ACC112 (cell line): ENCODE results near the gene ADAMTS7.
"Not testable (repeated sequence)": the region's sequence is repeated elsewhere in the genome, so short reads cannot be mapped to it uniquely, and the experiment has no call there.

Source experiments
- H2AFZ ChIP-seq: fragments of 200-600 bp; sonication (generic); one replicate; pipeline ENCODE4 v1.6.0; 2017; ENCODE audit warnings: antibody characterized with exemption, low read length; ENCODE audit not compliant: unreplicated experiment
- H3K27ac ChIP-seq: fragments of 200-600 bp; sonication (generic); 2 replicates; pipeline ENCODE4 v1.5.1; 2014; ENCODE audit warnings: low read depth, mild to moderate bottlenecking, antibody characterized with exemption, low read length, moderate library complexity
- H3K27me3 ChIP-seq: fragments of 200-600 bp; sonication (generic); 2 replicates; pipeline ENCODE4 v1.6.1; 2014; ENCODE audit warnings: mild to moderate bottlenecking, antibody characterized with exemption, low read length, moderate library complexity, mixed read lengths; ENCODE audit not compliant: insufficient read depth
- H3K36me3 ChIP-seq: fragments of 200-600 bp; sonication (generic); 2 replicates; pipeline ENCODE4 v1.6.1; 2016; ENCODE audit warnings: mild to moderate bottlenecking, antibody characterized with exemption, low read length, moderate library complexity, mixed read lengths; ENCODE audit not compliant: insufficient read depth
- H3K4me1 ChIP-seq: fragments of 200-600 bp; sonication (generic); one replicate; pipeline ENCODE4 v1.6.1; 2016; ENCODE audit warnings: low read length, mixed read lengths; ENCODE audit not compliant: insufficient read depth, unreplicated experiment, control insufficient read depth
- H3K4me3 ChIP-seq: fragments of 200-600 bp; sonication (generic); 2 replicates; pipeline ENCODE4 v1.5.1; 2014; ENCODE audit warnings: mild to moderate bottlenecking, low read depth, low read length
- H3K79me2 ChIP-seq: fragments of 200-600 bp; sonication (generic); one replicate; pipeline ENCODE4 v1.6.0; 2016; ENCODE audit warnings: low read length; ENCODE audit not compliant: control insufficient read depth, unreplicated experiment, insufficient read depth

ADAMTS7 gene

GRCh38 chr15:78781381-78781780 lies 29.9 kb downstream of the ADAMTS7 start:
- H2AFZ ChIP-seq, H3K4me1 ChIP-seq, H3K36me3 ChIP-seq, H3K4me3 ChIP-seq, H3K79me2 ChIP-seq, H3K27ac ChIP-seq, H3K27me3 ChIP-seq: not testable (repeated sequence)

- H3K27me3 ChIP-seq, H2AFZ ChIP-seq, H3K4me3 ChIP-seq, H3K36me3 ChIP-seq, H3K27ac ChIP-seq, H3K4me1 ChIP-seq, H3K79me2 ChIP-seq: not testable (repeated sequence)
Observed at GRCh38 chr15:78779975-78780374, 31.3 kb downstream of the ADAMTS7 start.

- H3K4me1 ChIP-seq, H3K4me3 ChIP-seq, H2AFZ ChIP-seq, H3K36me3 ChIP-seq, H3K27me3 ChIP-seq, H3K27ac ChIP-seq, H3K79me2 ChIP-seq: not testable (repeated sequence)
Observed at GRCh38 chr15:78779176-78779785, 32.0 kb downstream of the ADAMTS7 start.

- no peak overlapping the region for H3K27ac ChIP-seq
- no peak overlapping the region for H3K4me3 ChIP-seq
- no peaks in the 10 kb centered on the region for H3K79me2 ChIP-seq
- no peaks in the 10 kb centered on the region for H3K27me3 ChIP-seq
- H3K4me1 ChIP-seq, result no peaks in the 10 kb centered on the region
- H2AFZ ChIP-seq, result no peak overlapping the region
- H3K36me3 ChIP-seq, result no peaks in the 10 kb centered on the region
Observed at GRCh38 chr15:78778422-78778821, 32.8 kb downstream of the ADAMTS7 start.

GRCh38 chr15:78777953-78778345 lies 33.3 kb downstream of the ADAMTS7 start:
- not testable (repeated sequence) for H3K4me1 ChIP-seq, H3K79me2 ChIP-seq, H3K27ac ChIP-seq, H3K27me3 ChIP-seq, H3K4me3 ChIP-seq, H3K36me3 ChIP-seq, H2AFZ ChIP-seq

- not testable (repeated sequence) for H2AFZ ChIP-seq, H3K27me3 ChIP-seq, H3K4me3 ChIP-seq, H3K4me1 ChIP-seq, H3K27ac ChIP-seq, H3K36me3 ChIP-seq, H3K79me2 ChIP-seq
Observed at GRCh38 chr15:78777290-78777952, 33.8 kb downstream of the ADAMTS7 start.

- not testable (repeated sequence) for H3K4me1 ChIP-seq, H3K36me3 ChIP-seq, H2AFZ ChIP-seq, H3K27me3 ChIP-seq, H3K4me3 ChIP-seq, H3K27ac ChIP-seq, H3K79me2 ChIP-seq
Observed at GRCh38 chr15:78776046-78776925, 35.0 kb downstream of the ADAMTS7 start.

GRCh38 chr15:78775472-78775871 lies 35.8 kb downstream of the ADAMTS7 start:
- Histone ChIP-seq H3K4me3 (no peak overlapping the region), H2AFZ (no peak overlapping the region), H3K36me3 (no peaks in the 10 kb centered on the region), H3K4me1 (no peaks in the 10 kb centered on the region), H3K27me3 (no peaks in the 10 kb centered on the region), H3K79me2 (no peaks in the 10 kb centered on the region), H3K27ac (no peak overlapping the region)

- H3K4me1 ChIP-seq, H3K27me3 ChIP-seq, H3K79me2 ChIP-seq, H3K36me3 ChIP-seq, H2AFZ ChIP-seq, H3K27ac ChIP-seq, H3K4me3 ChIP-seq: not testable (repeated sequence)
Observed at GRCh38 chr15:78774451-78774990, 36.7 kb downstream of the ADAMTS7 start.

- not testable (repeated sequence) for H3K36me3 ChIP-seq, H3K27ac ChIP-seq, H3K4me3 ChIP-seq, H2AFZ ChIP-seq, H3K79me2 ChIP-seq, H3K4me1 ChIP-seq, H3K27me3 ChIP-seq
Observed at GRCh38 chr15:78773765-78774450, 37.4 kb downstream of the ADAMTS7 start.
